DLD1 (cell line): ENCODE results near the gene ESX1.
"Not testable (repeated sequence)": the region's sequence is repeated elsewhere in the genome, so short reads cannot be mapped to it uniquely, and the experiment has no call there.

Experiments used
- in situ Hi-C: cut with HindIII; loops from 2 replicates; pipeline ENCODE4 v1.10.0; 2017; ENCODE audit warnings: low sequenced_read_pairs

Gene ESX1

GRCh38 chrX:104254442-104255115, at the start of gene ESX1:
Gene ESX1, minus strand, starts transcription at chrX:104254933. Its CDS starts 84 bp downstream, at chrX:104254849.
- in situ Hi-C loops = no loop called here

- in situ Hi-C loops = no loop called here
These were observed 40.9 kb upstream of the ESX1 start for GRCh38 chrX:104295636-104296035.

GRCh38 chrX:104288961-104289360, 34.2 kb upstream of the ESX1 start:
- in situ Hi-C loops = no loop called here

- in situ Hi-C loops = no loop called here
These were observed 33.5 kb upstream of the ESX1 start for GRCh38 chrX:104288269-104288668.

DNA sequence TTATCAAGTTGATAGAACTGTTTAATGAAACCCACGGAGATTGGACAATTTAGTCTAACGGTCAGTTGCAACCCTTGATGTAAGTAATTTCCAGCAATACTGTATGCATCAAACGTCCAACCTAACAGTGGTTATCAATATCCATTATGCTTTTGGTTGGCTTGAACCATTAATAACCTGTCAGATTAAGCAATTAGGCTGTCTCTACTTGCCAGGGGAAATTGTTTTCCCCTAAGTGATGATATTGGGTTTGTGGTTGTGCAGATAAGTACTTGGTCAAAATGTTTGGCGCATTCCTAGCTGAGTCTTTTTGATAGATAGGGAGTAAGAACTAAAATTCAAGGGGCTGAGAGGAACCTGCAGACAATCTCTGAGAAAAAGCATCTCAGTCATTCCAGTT, 30.5 kb upstream of the ESX1 start:
- in situ Hi-C loops = no loop called here

- in situ Hi-C loops = no loop called here
These were observed 29.8 kb upstream of the ESX1 start for GRCh38 chrX:104284507-104284906.

DNA sequence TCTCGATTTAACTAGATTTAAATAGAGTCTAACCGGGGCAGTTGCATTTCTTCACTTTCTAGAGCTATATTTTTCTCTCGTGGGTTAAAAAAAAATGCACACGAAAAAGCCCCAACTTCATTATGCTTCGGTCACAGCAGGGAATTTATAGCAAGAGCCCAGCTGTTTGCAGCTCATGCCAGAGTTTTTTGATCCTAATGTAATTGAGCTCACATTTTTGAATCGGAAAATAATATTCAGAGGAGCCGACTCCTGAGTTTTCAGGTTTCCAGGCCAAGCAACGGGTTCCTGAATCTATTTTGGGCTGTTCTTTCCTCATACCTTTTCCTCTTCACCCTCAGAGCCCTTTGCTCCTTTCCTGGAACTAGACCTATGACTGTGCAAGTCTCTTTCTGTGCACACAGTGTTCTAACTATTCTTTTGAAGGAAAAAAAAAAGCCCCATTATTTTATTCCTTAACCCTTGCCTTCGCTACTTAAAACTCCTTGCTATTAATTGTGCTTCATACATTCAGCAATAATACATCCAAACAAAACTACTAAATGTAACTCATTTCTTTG, 27.5 kb upstream of the ESX1 start:
- in situ Hi-C loops = no loop called here

DNA sequence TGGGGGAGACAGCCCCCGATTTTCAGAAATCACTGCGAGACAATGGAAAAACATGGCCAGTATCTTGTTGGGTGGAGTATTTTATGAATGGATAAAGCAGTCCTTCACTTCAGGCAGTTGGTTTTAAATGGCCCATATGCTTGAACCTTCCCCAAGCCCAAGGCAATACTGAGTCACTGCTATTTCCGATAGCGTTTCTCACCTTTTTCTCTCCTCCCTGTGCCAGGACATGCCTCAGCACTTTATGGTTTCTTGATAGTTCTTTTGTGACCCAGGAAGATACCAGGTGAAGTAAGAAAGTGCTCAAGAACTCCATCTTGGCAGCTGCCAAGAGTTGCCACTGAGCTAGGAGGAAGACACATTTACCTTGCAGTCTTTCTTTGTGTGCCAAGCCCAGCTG, 26.8 kb upstream of the ESX1 start:
- in situ Hi-C loops = no loop called here

- in situ Hi-C loops = no loop called here
These were observed 25.9 kb upstream of the ESX1 start for GRCh38 chrX:104280609-104281008.

- in situ Hi-C loops = no loop called here
These were observed 16.3 kb upstream of the ESX1 start for GRCh38 chrX:104270916-104271512.

- in situ Hi-C loops = no loop called here
These were observed 15.5 kb upstream of the ESX1 start for GRCh38 chrX:104270212-104270611.

DNA sequence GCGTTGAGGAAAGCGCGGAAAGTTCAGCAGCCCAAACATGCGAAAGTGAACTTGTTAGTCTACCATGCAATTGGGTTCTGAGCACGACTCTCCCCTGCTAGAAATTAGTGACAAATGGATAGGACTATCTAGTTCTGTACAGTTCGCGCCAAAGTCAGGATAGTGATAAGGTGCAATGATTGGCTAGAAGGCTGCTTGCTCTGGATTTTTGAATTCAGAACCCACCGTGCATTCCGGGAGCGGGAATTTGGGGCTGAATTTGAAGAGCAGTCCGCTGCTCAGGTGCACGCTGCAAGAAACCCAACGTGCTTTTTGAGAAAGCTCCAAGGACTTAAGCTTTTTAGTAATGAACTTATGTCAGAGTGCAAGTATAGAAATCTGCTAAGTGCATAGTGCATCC, 732 bp upstream of the ESX1 start:
- in situ Hi-C loops = no loop called here

GRCh38 chrX:104253567-104254441, 929 bp downstream of the ESX1 start:
- in situ Hi-C loops = no loop called here

GRCh38 chrX:104250470-104250869, 4.3 kb downstream of the ESX1 start:
- in situ Hi-C loops = no loop called here

DNA sequence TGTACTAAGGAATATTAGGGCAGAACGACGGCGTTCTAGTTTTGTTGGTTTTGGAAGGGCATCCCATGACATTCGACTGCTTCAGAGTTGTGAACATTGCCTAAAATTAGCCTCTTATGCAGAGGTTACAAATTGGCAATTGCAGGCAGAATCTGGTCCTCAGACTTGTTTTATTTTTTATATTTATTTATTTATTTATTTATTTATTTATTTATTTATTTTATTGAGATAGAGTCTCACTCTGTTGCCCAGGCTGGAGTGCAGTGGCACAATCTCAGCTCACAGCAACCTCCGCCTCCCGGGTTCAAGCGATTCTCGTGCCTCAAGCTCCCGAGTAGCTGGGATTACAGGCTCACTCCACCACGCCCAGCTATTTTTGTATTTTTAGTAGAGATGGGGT, 24.7 kb downstream of the ESX1 start:
- in situ Hi-C loops = not testable (repeated sequence)

- in situ Hi-C loops = no loop called here
These were observed 43.5 kb downstream of the ESX1 start for GRCh38 chrX:104211187-104211586.

- in situ Hi-C loops = no loop called here
These were observed 49.2 kb downstream of the ESX1 start for GRCh38 chrX:104205548-104205947.
